HL-60 (cell line): Measurements from ENCODE around the gene MFSD2A.

Experiments used
- DNase-seq, 2 experiments: peaks; one replicate each; pipeline ENCODE4 v3.0.0-alpha.2; 2010 to 2020; ENCODE audit warnings: low read depth in 1 of 2, low spot score in 1 of 2
- H3K27ac ChIP-seq: fragments of 250-450 bp; sonication (Bioruptor Pico); replicated peaks from 2 replicates; pipeline ENCODE4 v1.5.1; 2020; ENCODE audit warnings: mild to moderate bottlenecking, moderate library complexity
- H3K27me3 ChIP-seq: fragments of 250-450 bp; sonication (Bioruptor Pico); 2 replicates; pipeline ENCODE4 v1.5.1; 2021; ENCODE audit warnings: mild to moderate bottlenecking, moderate library complexity; ENCODE audit not compliant: insufficient read depth, poor library complexity, severe bottlenecking
- H3K4me3 ChIP-seq: replicated peaks from 2 replicates; pipeline ENCODE4 v1.5.1; 2011; ENCODE audit warnings: mild to moderate bottlenecking, control low read depth, low read length; ENCODE audit not compliant: insufficient read depth
- CTCF ChIP-seq: IDR thresholded peaks from one replicate; pipeline ENCODE4 v1.5.1; 2011; ENCODE audit warnings: low read length, control low read depth, inconsistent platforms; ENCODE audit not compliant: insufficient read depth
- GABPA ChIP-seq: IDR thresholded peaks from 2 replicates; pipeline ENCODE4 v1.6.1; 2012; ENCODE audit warnings: low read depth
- POLR2AphosphoS5 ChIP-seq: IDR thresholded peaks from 2 replicates; pipeline ENCODE4 v1.6.1; 2012; ENCODE audit warnings: low read depth
- REST ChIP-seq: IDR thresholded peaks from 2 replicates; pipeline ENCODE4 v1.6.1; 2012; ENCODE audit warnings: low read depth; ENCODE audit not compliant: insufficient replicate concordance
- SPI1 ChIP-seq: IDR thresholded peaks from 2 replicates; pipeline ENCODE4 v1.6.1; 2012; ENCODE audit warnings: low read depth, mild to moderate bottlenecking, borderline replicate concordance

MFSD2A gene

DNA sequence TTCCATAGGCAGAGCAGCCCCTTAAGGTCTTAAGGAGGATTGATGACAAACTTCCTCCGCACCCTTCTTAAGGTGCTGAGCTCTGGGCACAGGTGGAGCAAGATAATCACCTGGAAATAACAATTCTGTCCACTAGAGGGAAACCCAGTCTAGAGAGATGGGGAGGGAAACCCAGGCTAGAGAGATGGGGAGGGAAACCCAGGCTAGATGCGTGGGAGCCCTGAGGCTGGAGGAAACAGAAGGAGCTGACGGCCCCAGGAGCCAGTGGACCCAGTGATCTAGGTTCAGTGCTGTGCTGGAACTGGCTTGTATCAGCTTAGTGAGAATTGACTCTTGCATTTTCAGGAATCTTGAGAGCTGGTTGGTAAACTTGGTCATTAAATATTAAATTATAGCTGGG, 35.4 kb upstream of the MFSD2A start:
- Histone ChIP-seq H3K27ac (no peak overlapping the region), H3K27me3 (no peaks in the 10 kb centered on the region), H3K4me3 (no peak overlapping the region)
- TF ChIP-seq REST (no peak), CTCF (peak; percentile 41), POLR2AphosphoS5 (no peak), GABPA (no peak), SPI1 (no peak)
- peak in 1 of 2 experiments; percentile 74 for DNase-seq

DNA sequence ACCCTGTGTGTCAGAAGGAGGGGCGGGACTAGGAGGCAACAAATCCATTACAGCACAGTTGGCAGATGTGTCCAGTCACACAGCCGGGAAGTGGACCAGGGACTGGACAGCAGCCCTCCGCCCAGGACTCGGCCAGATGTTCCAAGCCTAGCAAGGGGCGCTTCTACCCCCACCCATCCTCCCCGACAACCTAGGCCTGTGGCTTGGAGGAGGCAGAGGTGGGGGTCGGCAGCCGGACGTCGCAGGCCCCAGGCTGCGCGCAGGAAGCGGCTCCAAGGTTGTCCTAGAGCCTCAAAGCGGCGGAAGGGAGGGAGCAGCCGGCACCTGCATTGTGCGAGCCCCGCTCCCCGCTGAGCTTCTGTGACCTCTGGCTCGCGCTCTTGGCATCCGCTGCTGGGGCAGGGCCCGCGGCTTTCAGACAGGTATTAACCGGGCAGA, 32.7 kb upstream of the MFSD2A start:
- Histone ChIP-seq H3K27ac (no peak overlapping the region), H3K4me3 (no peak overlapping the region), H3K27me3 (no peaks in the 10 kb centered on the region)
- TF ChIP-seq POLR2AphosphoS5 (no peak), GABPA (no peak), REST (no peak), SPI1 (no peak), CTCF (no peak)
- no peak for DNase-seq

DNA sequence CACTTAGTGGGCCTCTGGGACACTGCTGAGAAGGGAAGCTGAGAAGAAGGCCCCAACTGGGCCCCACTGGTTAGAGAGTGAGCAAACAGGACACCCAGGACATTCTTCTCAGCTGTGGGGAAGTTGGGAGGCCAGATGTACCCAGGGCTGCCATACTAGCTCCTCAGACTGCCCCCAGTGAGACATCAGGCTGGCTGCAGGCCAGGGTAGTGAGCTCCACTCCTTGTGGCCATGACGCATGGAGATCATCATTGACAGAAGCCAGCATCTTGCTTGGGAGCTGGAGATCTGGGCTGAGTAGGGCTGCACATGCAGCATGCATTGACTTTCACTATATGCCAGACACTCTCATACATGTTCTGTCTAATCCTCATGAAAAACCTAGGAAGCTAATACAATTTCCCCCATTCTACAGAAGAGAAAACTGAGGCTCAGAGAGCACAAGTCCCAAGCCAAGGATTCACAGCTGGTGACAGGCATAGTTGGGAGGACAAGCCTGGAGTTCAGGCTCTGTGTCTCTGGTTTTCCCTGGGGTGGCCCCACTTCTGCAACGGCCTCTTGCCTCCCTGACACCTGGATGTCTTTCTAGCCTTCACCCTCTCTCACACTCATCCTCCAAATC, 29.1 kb upstream of the MFSD2A start:
- Histone ChIP-seq H3K4me3 (no peak overlapping the region), H3K27ac (peak overlapping the region; percentile 26), H3K27me3 (no peaks in the 10 kb centered on the region)
- peak in 1 of 2 experiments; percentile 58 for DNase-seq
- TF ChIP-seq POLR2AphosphoS5 (no peak), REST (no peak), GABPA (no peak), SPI1 (no peak), CTCF (no peak)
